Naive thymus-derived CD8-positive, alpha-beta T cell (primary cell): Measurements from ENCODE around the gene CNEP1R1. TPM values are rescaled to one million over a fixed set of nuclear protein-coding genes. Genes with fewer than 3 reads are reported as not detected.
"Not testable (repeated sequence)": the region's sequence is repeated elsewhere in the genome, so short reads cannot be mapped to it uniquely, and the experiment has no call there.

Source experiments
- ATAC-seq, 2 donors: fragments of 150-1000 bp; cut with Tn5 transposase in 1 of 2; sonication (Bioruptor Pico), chemical (Tn5 transposase) in 1 of 2; 1 replicate in 1 of 2; 2 replicates in 1 of 2; pipeline ENCODE4 v1.10.0; 2021; ENCODE audit warnings: mild to moderate bottlenecking in 2 of 2, moderate library complexity in 2 of 2
- POLR2A ChIA-PET: fragments of 350-600 bp; sonication (Branson Sonifier 250); formaldehyde crosslinking; loops from one replicate; lab custom pipeline; 2021; ENCODE audit warnings: antibody characterized with exemption; lab: Charles Lee
- DNase-seq, 10 donors: peaks; one replicate each; pipeline versions ENCODE4 v3.0.0 to v3.0.0-alpha.2; 2020 to 2022
- H3K27ac Mint-ChIP-seq, 10 donors: one replicate each; pipeline ENCODE4 v1.8.0; 2020 to 2022; ENCODE audit warnings: mild to moderate bottlenecking in 10 of 10, mixed read lengths in 10 of 10, moderate library complexity in 4 of 10, inconsistent platforms in 1 of 10
- H3K27me3 Mint-ChIP-seq, 5 donors: one replicate each; pipeline ENCODE4 v1.8.0; 2021 to 2022; ENCODE audit warnings: mixed read lengths in 5 of 5
- H3K36me3 Mint-ChIP-seq, 3 donors: one replicate each; pipeline ENCODE4 v1.8.0; 2020 to 2022; ENCODE audit warnings: mixed read lengths in 3 of 3, mild to moderate bottlenecking in 2 of 3, inconsistent platforms in 1 of 3
- H3K4me1 Mint-ChIP-seq, 4 donors: one replicate each; pipeline ENCODE4 v1.8.0; 2021 to 2022; ENCODE audit warnings: mixed read lengths in 4 of 4
- H3K4me3 Mint-ChIP-seq, 10 donors: one replicate each; pipeline ENCODE4 v1.8.0; 2020 to 2022; ENCODE audit warnings: mild to moderate bottlenecking in 10 of 10, mixed read lengths in 10 of 10, moderate library complexity in 6 of 10, inconsistent platforms in 1 of 10
- H3K9me3 Mint-ChIP-seq, 9 donors: one replicate each; pipeline ENCODE4 v1.8.0; 2020 to 2022; ENCODE audit warnings: mixed read lengths in 9 of 9, mild to moderate bottlenecking in 3 of 9, inconsistent platforms in 1 of 9, moderate library complexity in 1 of 9
- polyA plus RNA-seq, 3 donors: library from polyadenylated mRNA; unstranded; fragments of 300-500 nt; fragmentation: Illumina TruSeq; gene quantifications; one replicate each; pipeline ENCODE4 v1.2.3, GENCODE V29; 2021
- total RNA-seq, 8 experiments: library from RNA in 2 of 8; stranded (reverse) in 2 of 8; gene quantifications; one replicate each; pipeline ENCODE4 v1.2.3 and lab custom pipeline; 2021 to 2026

Gene CNEP1R1
- total and polyA plus RNA-seq, 5 experiments from 2014 or later = 10.8 to 32.7 (median 20.6) TPM

DNA sequence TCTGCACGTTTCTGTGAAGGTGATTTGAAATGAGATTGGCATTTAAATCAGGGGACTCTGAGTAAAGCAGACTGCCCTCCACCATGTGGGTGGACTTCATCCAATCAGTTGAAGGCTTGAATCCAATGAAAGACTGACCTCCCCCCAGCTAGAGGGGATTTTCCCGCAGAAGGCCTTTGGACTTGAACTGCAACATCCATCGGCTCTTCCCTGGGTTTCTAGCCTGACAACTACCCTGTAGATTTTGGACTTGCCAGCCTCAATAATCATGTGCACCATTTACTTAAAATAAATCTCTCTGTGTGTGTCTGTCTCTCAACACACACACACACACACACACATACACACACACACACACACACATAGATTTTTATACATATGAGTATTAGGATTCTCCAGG, 23.9 kb upstream of the CNEP1R1 start:
- POLR2A ChIA-PET = no interaction called here
- no peak overlapping the region for H3K27ac Mint-ChIP-seq
- peaks cover 0 to 4% (median 2%) of the 10 kb centered on the region in 3 donors for H3K36me3 Mint-ChIP-seq
- peaks cover 5 to 28% (median 9%) of the 10 kb centered on the region in 5 donors for H3K27me3 Mint-ChIP-seq
- H3K9me3 Mint-ChIP-seq = peaks cover 0 to 10% (median 2%) of the 10 kb centered on the region in 9 donors
- ATAC-seq (no peak), DNase-seq (no peak)
- H3K4me1 Mint-ChIP-seq = no peaks in the 10 kb centered on the region
- H3K4me3 Mint-ChIP-seq = no peak overlapping the region

DNA sequence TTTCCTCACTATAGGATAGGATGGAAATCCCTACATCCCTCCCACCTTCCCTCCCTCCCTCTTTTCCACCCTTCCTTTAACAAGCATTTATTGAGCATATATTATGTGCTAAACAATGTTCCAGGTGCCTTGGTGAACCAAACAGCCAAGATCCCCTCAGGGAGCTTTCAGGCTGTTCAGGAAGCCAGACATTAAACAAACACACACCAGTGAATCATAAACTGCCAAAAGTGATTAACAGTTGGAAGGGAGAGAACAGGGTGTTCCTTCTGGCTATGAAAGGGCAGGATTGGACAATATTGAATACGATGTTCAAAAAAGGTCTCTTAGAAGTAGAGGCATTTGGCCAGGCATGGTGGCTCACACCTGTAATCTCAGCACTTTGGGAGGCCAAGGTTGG, 22.8 kb upstream of the CNEP1R1 start:
- peaks cover 0 to 5% (median 4%) of the 10 kb centered on the region in 3 donors for H3K36me3 Mint-ChIP-seq
- no peaks in the 10 kb centered on the region for H3K4me1 Mint-ChIP-seq
- no peak for DNase-seq
- peaks cover 0 to 15% (median 2%) of the 10 kb centered on the region in 9 donors for H3K9me3 Mint-ChIP-seq
- POLR2A ChIA-PET = no interaction called here
- no peak for ATAC-seq
- no peak overlapping the region for H3K27ac Mint-ChIP-seq
- peaks cover 5 to 28% (median 9%) of the 10 kb centered on the region in 5 donors for H3K27me3 Mint-ChIP-seq
- no peak overlapping the region for H3K4me3 Mint-ChIP-seq

DNA sequence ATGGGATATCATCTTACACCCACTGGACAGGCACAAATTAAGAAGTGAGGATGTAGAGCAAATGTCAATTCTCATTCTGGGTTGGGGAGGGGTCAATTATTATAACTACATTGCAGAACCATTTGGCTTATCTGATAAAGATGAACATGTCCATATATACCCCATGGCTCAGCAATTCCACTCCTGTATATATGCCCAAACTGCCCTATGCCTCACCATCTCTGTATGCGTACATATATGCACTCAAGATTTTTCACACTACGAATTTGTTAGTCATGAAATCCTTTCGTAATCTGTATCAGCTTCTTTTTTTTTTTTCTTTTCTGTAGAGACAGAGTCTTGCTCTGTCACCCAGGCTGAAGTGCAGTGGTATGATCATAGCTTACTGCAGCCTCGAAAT, 20.8 kb upstream of the CNEP1R1 start:
- H3K9me3 Mint-ChIP-seq = peaks cover 0 to 15% (median 3%) of the 10 kb centered on the region in 9 donors
- H3K4me3 Mint-ChIP-seq = no peak overlapping the region
- DNase-seq (no peak), ATAC-seq (no peak)
- no peak overlapping the region for H3K27ac Mint-ChIP-seq
- no peaks in the 10 kb centered on the region for H3K4me1 Mint-ChIP-seq
- peaks cover 5 to 28% (median 9%) of the 10 kb centered on the region in 5 donors for H3K27me3 Mint-ChIP-seq
- H3K36me3 Mint-ChIP-seq = peaks cover 0 to 10% (median 7%) of the 10 kb centered on the region in 3 donors
- POLR2A ChIA-PET = no interaction called here

DNA sequence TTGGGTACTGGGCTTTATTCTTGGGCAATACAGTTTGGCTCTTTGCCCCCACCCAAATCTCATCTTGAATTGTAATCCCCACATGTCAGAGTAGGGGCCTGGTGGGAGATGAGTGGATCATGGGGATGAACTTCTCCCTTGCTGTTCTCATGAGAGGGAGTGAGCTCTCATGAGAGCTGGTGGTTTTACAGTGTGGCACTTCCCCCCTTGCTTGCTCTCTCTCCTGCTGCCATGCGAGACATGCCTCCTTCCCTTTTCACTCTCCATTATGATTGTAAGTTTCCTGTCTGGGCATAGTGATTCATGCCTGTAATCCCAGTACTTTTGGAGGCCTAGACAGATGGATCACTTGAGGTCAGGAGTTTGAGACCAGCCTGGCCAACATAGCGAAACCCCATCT, 18.1 kb upstream of the CNEP1R1 start:
- Mint-ChIP-seq H3K27ac (no peak overlapping the region), H3K4me3 (no peak overlapping the region), H3K27me3 (peaks cover 4 to 28% (median 9%) of the 10 kb centered on the region in 5 donors), H3K9me3 (peaks cover 0 to 15% (median 3%) of the 10 kb centered on the region in 9 donors), H3K36me3 (peaks cover 0 to 10% (median 7%) of the 10 kb centered on the region in 3 donors), H3K4me1 (peaks cover 0 to 2% (median 0%) of the 10 kb centered on the region in 4 donors)
- POLR2A ChIA-PET = no interaction called here
- ATAC-seq (no peak), DNase-seq (no peak)

DNA sequence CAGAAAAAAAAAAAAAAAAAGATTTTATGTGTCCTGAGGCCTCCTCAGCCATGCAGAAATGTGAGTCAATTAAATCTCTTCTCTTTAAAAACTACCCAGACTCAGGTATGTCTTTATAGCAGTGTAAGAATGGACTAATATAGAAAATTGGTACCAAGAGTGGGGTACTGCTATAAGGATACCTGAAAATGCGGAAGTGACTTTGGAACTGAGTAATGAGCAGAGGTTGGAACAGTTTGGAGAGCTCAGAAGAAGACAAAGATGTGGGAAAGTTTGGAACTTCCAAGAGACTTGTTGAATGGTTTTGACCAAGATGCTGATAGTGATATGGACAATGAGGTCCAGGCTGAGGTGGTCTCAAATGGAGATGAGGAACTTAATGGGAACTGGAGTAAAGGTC, 17.3 kb upstream of the CNEP1R1 start:
- Mint-ChIP-seq H3K9me3 (peaks cover 0 to 15% (median 3%) of the 10 kb centered on the region in 9 donors), H3K27ac (no peak overlapping the region), H3K4me3 (no peak overlapping the region), H3K4me1 (peaks cover 0 to 2% (median 0%) of the 10 kb centered on the region in 4 donors), H3K27me3 (peaks cover 2 to 22% (median 5%) of the 10 kb centered on the region in 5 donors), H3K36me3 (peaks cover 0 to 10% (median 7%) of the 10 kb centered on the region in 3 donors)
- DNase-seq (no peak), ATAC-seq (no peak)
- POLR2A ChIA-PET = no interaction called here

DNA sequence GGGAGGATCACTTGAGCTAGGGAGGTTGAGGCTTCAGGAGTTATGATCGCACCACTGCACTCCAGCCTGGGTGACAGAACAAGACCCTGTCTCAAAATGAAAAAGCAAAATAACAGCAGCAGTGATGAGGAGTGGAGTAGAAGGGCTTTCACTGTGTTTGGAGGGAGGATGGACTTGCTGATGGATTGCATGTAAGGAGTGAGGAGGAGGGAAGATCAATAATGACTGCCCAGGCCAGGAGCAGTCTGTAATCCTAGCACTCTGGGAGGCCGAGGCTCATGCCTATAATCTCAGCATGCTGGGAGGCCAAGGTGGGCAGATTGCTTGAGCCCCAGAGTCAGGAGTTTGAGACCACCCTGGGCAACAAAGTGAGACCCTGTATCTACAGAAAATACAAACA, 14.8 kb upstream of the CNEP1R1 start:
- no peak overlapping the region for H3K27ac Mint-ChIP-seq
- peaks cover 0 to 6% (median 3%) of the 10 kb centered on the region in 5 donors for H3K27me3 Mint-ChIP-seq
- POLR2A ChIA-PET = no interaction called here
- peaks cover 0 to 8% (median 3%) of the 10 kb centered on the region in 9 donors for H3K9me3 Mint-ChIP-seq
- peaks cover 0 to 2% (median 0%) of the 10 kb centered on the region in 4 donors for H3K4me1 Mint-ChIP-seq
- ATAC-seq (no peak), DNase-seq (no peak)
- H3K36me3 Mint-ChIP-seq = peaks cover 0 to 7% (median 5%) of the 10 kb centered on the region in 3 donors
- no peak overlapping the region for H3K4me3 Mint-ChIP-seq

DNA sequence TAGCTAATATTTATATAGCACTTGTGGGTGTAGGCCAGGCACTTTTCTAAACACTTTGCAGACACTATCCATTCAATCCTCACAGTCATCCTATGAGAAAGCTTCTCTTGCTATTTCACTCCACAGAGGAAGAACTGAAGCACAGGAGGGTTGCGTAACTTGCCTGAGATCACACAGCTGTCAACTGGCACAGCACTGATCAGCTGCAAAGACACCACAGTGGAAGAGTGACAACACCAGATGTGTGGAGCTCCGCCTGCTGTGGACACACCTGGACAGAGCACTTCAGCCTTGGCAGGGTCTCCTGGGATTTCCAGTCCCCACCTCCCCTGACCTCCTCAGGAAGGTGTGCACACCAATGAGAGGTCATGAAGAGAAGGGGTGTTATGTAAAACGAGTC, 13.3 kb upstream of the CNEP1R1 start:
- POLR2A ChIA-PET = no interaction called here
- no peak for DNase-seq
- Mint-ChIP-seq H3K9me3 (peaks cover 0 to 7% (median 0%) of the 10 kb centered on the region in 9 donors), H3K36me3 (peaks cover 0 to 5% (median 5%) of the 10 kb centered on the region in 3 donors), H3K27me3 (peaks cover 0 to 3% (median 0%) of the 10 kb centered on the region in 5 donors), H3K4me3 (no peak overlapping the region), H3K4me1 (peaks cover 0 to 2% (median 0%) of the 10 kb centered on the region in 4 donors), H3K27ac (no peak overlapping the region)
- no peak for ATAC-seq

DNA sequence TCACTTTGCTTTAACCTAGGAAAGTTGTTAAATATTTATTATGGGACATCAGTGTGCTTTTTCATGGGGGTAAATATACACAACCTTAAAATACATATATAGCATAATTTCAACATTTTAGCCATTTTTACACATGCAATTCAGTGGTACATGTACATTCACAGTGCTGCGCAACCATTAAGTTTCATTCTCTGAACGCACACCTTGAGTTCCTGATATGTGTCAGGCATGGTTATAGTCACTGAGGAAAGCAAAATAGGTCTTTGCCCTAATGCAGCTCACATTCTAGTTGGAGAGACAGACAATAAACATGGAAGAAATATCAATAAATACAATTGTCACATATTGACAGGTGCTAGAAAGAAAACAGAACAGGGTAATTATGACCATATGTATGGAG, 12.8 kb upstream of the CNEP1R1 start:
- Mint-ChIP-seq H3K36me3 (peaks cover 0 to 5% (median 2%) of the 10 kb centered on the region in 3 donors), H3K4me1 (peaks cover 0 to 2% (median 0%) of the 10 kb centered on the region in 4 donors), H3K4me3 (no peak overlapping the region), H3K9me3 (peaks cover 0 to 7% (median 0%) of the 10 kb centered on the region in 9 donors), H3K27me3 (peaks cover 0 to 3% (median 0%) of the 10 kb centered on the region in 5 donors), H3K27ac (no peak overlapping the region)
- ATAC-seq (no peak), DNase-seq (no peak)
- POLR2A ChIA-PET = no interaction called here

DNA sequence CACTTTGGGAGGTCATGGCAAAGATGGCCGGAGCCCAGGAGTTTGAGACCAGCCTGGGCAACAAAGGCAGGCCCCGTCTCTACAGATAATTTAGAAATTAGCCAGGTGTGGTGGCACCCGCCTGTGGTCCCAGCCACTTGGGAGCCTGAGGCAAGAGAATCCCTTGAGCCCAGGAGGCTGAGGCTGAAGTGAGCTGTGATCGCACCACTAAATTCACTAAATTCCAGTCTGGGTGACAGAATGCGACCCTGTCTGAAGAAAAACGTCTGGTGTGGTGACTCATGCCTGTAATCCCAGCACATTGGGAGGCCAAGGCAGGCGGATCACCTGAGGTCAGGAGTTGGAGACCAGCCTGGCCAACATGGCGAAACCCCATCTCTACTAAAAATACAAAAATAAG, 10.8 kb upstream of the CNEP1R1 start:
- H3K27ac Mint-ChIP-seq, POLR2A ChIA-PET, H3K4me1 Mint-ChIP-seq, DNase-seq, H3K4me3 Mint-ChIP-seq, H3K36me3 Mint-ChIP-seq, H3K9me3 Mint-ChIP-seq, H3K27me3 Mint-ChIP-seq, ATAC-seq: not testable (repeated sequence)

DNA sequence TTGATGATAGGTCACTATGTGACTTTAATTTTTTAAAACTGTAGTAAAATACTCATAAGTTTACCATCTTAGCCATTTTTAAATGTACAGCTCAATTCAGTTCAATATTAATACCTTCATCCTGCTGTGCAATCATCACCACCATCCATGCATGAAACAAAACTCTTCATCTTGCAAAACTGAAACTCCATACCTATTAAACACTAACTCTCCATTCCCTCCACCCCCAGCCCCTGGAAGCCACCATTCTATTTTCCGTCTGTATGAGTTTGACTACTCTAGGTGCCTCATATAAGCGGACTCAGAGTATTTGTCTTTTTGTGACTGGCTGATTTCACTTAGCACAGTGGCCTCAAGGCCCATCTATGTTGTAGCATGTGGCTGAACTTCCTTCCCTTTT, 9.4 kb upstream of the CNEP1R1 start:
- DNase-seq = no peak
- Mint-ChIP-seq H3K27me3 (peaks cover 0 to 3% (median 0%) of the 10 kb centered on the region in 5 donors), H3K4me1 (peaks cover 0 to 1% (median 0%) of the 10 kb centered on the region in 4 donors), H3K9me3 (no peaks in the 10 kb centered on the region), H3K27ac (no peak overlapping the region), H3K36me3 (no peaks in the 10 kb centered on the region), H3K4me3 (no peak overlapping the region)
- no peak for ATAC-seq
- POLR2A ChIA-PET = no interaction called here

DNA sequence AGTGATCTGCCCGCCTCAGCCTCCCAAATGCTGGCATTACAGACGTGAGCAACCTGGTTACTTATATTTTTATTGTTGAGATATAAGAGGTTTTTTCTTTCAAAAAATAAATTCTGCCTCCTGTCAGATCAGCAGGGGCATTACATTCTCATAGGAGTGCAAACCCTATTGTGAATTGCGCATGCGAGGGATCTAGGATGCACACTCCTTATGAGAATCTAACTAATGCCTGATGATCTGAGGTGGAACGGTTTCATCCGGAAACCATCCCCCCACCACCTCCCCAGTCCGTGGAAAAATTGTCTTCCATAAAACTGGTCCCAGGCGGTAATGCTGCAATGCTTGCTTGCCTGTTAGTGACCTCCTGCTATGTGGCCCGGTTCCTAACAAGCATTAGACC, 7.5 kb upstream of the CNEP1R1 start:
- peaks cover 0 to 2% (median 0%) of the 10 kb centered on the region in 4 donors for H3K4me1 Mint-ChIP-seq
- no peak for DNase-seq
- H3K9me3 Mint-ChIP-seq = no peaks in the 10 kb centered on the region

DNA sequence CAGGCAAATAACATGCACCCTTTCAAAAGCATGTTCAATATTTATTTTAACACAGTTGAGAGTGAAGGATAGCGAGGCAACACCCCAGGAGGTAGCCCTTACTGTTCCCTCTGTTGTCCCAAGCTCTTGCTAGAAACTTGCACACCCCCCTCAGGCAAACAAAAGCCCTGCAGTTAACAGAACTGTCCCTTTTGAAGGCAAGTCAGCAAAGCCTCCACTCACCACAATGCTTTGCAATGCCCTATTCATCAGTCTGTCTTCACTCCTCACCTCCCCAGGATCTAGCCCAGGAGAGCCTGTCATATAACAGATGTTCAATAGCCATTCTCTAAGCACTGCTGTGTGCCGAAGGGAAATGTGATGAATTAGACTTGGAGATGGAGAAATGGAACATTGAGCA, 3.5 kb upstream of the CNEP1R1 start:
- H3K36me3 Mint-ChIP-seq = no peaks in the 10 kb centered on the region
- peaks cover 0 to 2% (median 0%) of the 10 kb centered on the region in 5 donors for H3K27me3 Mint-ChIP-seq
- no peak for DNase-seq
- peak overlapping the region in 3 of 10 donors; percentile 5 to 57 (median 46) for H3K27ac Mint-ChIP-seq
- POLR2A ChIA-PET = no interaction called here
- peaks cover 3 to 18% (median 16%) of the 10 kb centered on the region in 4 donors for H3K4me1 Mint-ChIP-seq
- no peak for ATAC-seq
- no peak overlapping the region for H3K4me3 Mint-ChIP-seq
- H3K9me3 Mint-ChIP-seq = no peaks in the 10 kb centered on the region

More for the DNA sequence above, 7.5 kb upstream of the CNEP1R1 start:
- no peaks in the 10 kb centered on the region for H3K36me3 Mint-ChIP-seq
- no peak overlapping the region for H3K4me3 Mint-ChIP-seq
- H3K27me3 Mint-ChIP-seq = peaks cover 0 to 2% (median 0%) of the 10 kb centered on the region in 5 donors
- POLR2A ChIA-PET = no interaction called here
- no peak for ATAC-seq
- no peak overlapping the region for H3K27ac Mint-ChIP-seq

DNA sequence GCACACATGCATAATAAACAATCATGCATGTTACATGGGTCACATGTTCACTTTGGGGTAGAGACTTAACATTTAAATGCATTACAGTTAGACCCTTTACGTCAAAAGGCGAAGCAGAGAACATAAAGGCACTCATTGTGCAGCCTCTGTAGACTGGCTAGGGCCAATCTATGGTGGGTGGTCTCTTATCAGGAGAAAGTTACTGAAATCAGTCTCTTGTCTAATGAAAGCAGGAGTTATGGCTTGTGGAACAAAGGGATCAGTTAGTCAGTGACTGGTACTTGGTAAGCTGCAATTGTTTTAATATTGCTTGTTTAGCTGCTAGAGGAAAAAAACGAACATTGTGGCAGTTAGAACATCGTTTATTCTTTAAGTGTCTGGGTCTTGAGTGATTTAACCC, 1.4 kb upstream of the CNEP1R1 start:
- H3K27ac Mint-ChIP-seq = peak overlapping the region in 5 of 10 donors; percentile 5 to 97 (median 66)
- H3K4me1 Mint-ChIP-seq = peaks cover 3 to 32% (median 19%) of the 10 kb centered on the region in 4 donors
- H3K9me3 Mint-ChIP-seq = no peaks in the 10 kb centered on the region
- ATAC-seq = no peak
- H3K36me3 Mint-ChIP-seq = peaks cover 0 to 13% (median 0%) of the 10 kb centered on the region in 3 donors
- H3K27me3 Mint-ChIP-seq = peaks cover 0 to 2% (median 0%) of the 10 kb centered on the region in 5 donors
- POLR2A ChIA-PET = interaction anchor here (0.7 kb wide), 1 partner anchor 133 kb away, joined by 3 read pairs; no protein-coding TSS in a partner anchor
- no peak for DNase-seq
- no peak overlapping the region for H3K4me3 Mint-ChIP-seq
